Right lobe of liver (tissue), 6 donors: ENCODE measurements around the gene DYDC1. TPM values are rescaled to one million over a fixed set of nuclear protein-coding genes. Genes with fewer than 3 reads are reported as not detected.

Experiments used
- ATAC-seq, 4 donors: fragments of 200-7000 bp; cut with Tn5 transposase; one replicate each; pipeline ENCODE4 v1.9.1; 2020; ENCODE audit warnings: mild to moderate bottlenecking in 4 of 4, moderate library complexity in 4 of 4
- DNase-seq, 3 donors: peaks; one replicate each; pipeline ENCODE4 v3.0.0-alpha.2; 2020
- H3K27ac ChIP-seq, 3 donors: fragments of 200-600 bp; one replicate each; pipeline ENCODE4 v1.8.0; 2022
- H3K27me3 ChIP-seq, 2 donors: fragments of 200-600 bp; one replicate each; pipeline ENCODE4 v1.8.0; 2022
- H3K36me3 ChIP-seq, 4 donors: fragments of 200-600 bp; sonication (generic) in 1 of 4; one replicate each; pipeline versions ENCODE4 v1.5.1 to v1.8.0; 2017 to 2022; ENCODE audit warnings: control low read depth in 1 of 4
- H3K4me1 ChIP-seq, 4 donors: fragments of 200-600 bp; sonication (generic) in 1 of 4; one replicate each; pipeline versions ENCODE4 v1.5.1 to v1.8.0; 2017 to 2022; ENCODE audit warnings: control low read depth in 1 of 4
- H3K4me3 ChIP-seq, 3 donors: fragments of 200-600 bp; one replicate each; pipeline ENCODE4 v1.8.0; 2022
- H3K9me3 ChIP-seq, 4 donors: fragments of 200-600 bp; sonication (generic) in 1 of 4; one replicate each; pipeline versions ENCODE4 v1.5.1 to v1.8.0; 2017 to 2022; ENCODE audit warnings: control low read depth in 1 of 4
- CTCF ChIP-seq, 4 donors: fragments of 200-600 bp in 3 of 4; fragments of 450-650 bp in 1 of 4; IDR thresholded peaks; one replicate each; pipeline versions ENCODE4 v1.5.1 to v1.8.0; 2016 to 2022; ENCODE audit warnings: antibody characterized with exemption in 4 of 4, mild to moderate bottlenecking in 2 of 4
- POLR2A ChIP-seq: fragments of 450-650 bp; IDR thresholded peaks from one replicate; pipeline ENCODE4 v1.6.1; 2017; ENCODE audit warnings: antibody characterized with exemption, mild to moderate bottlenecking
- WGBS: methylation state at CpG from one replicate; pipeline ENCODE4 v1.1.6; 2018; ENCODE audit warnings: low coverage, low lambda C conversion rate; ENCODE audit not compliant: insufficient coverage; ENCODE audit errors: missing lambda C conversion rate; 5-methylcytosine and 5-hydroxymethylcytosine counted together
- intact Hi-C, 2 donors: fragments of 100-400 bp; cut with DNase I; formaldehyde crosslinking; loops; one replicate each; pipeline versions ENCODE4 v1.11.2 to v1.14.1; 2022
- total RNA-seq, 6 experiments: library from RNA; depleted of rRNA in 2 of 6; stranded (reverse); fragments of >200 nt in 2 of 6; fragmentation: NEBNext Ultra II Directional in 3 of 6; extraction: Animal tissue kit (Norgen Biotek cat#: 25700) in 3 of 6; gene quantifications; one replicate each; pipeline versions ENCODE4 v1.1.0 to v1.2.4, GENCODE V29; 2016 to 2023
- donor health status: DM: no; HTN: yes; CAD: no.
- donor health status: DM: no; HTN: no; CAD: no.
- donor health status: DM: no; HTN: no; CAD: no.
- donor health status: DM: no; HTN: yes; CAD: no.
- donor health status: DM: no; HTN: yes; CAD: no.

Gene DYDC1
- total RNA-seq, 6 experiments from 2014 or later = not detected

- no peak overlapping the region for H3K4me3 ChIP-seq
- no peak for DNase-seq
- H3K4me1 ChIP-seq = peaks cover 0 to 6% (median 0%) of the 10 kb centered on the region in 4 donors
- no peak overlapping the region for H3K27ac ChIP-seq
- no peaks in the 10 kb centered on the region for H3K9me3 ChIP-seq
- WGBS = 72% methylated on average over 9 of the region's 9 CpGs
- H3K36me3 ChIP-seq = no peaks in the 10 kb centered on the region
- intact Hi-C loops = no loop called here
- H3K27me3 ChIP-seq = no peaks in the 10 kb centered on the region
- no peak for ATAC-seq
- no peak for TF ChIP-seq CTCF (IDR thresholded peaks at IDR 0.05)
- TF ChIP-seq POLR2A = no peak
Observed at GRCh38 chr10:80390740-80391139, 34.2 kb upstream of the DYDC1 start.

GRCh38 chr10:80382989-80383388 lies 26.4 kb upstream of the DYDC1 start:
- Histone ChIP-seq H3K4me3 (no peak overlapping the region), H3K9me3 (no peaks in the 10 kb centered on the region), H3K4me1 (peaks cover 0 to 6% (median 0%) of the 10 kb centered on the region in 4 donors), H3K27me3 (no peaks in the 10 kb centered on the region), H3K27ac (peak overlapping the region in 1 of 3 donors; percentile 16), H3K36me3 (no peaks in the 10 kb centered on the region)
- intact Hi-C loops = loop anchor here (10.0 kb wide), 2 partner anchors 62 to 122 kb away; no protein-coding TSS in a partner anchor
- 0% methylated on average over 4 of the region's 4 CpGs for WGBS
- no peak for DNase-seq
- ATAC-seq = peak; percentile 66 to 73 (median 70)
- TF ChIP-seq POLR2A = no peak
- TF ChIP-seq CTCF (IDR thresholded peaks at IDR 0.05) = peak; percentile 72 to 84 (median 79)

- Histone ChIP-seq H3K36me3 (no peaks in the 10 kb centered on the region), H3K4me1 (peaks cover 0 to 6% (median 0%) of the 10 kb centered on the region in 4 donors), H3K9me3 (no peaks in the 10 kb centered on the region), H3K27ac (no peak overlapping the region), H3K4me3 (no peak overlapping the region), H3K27me3 (no peaks in the 10 kb centered on the region)
- DNase-seq = no peak
- TF ChIP-seq POLR2A = no peak
- TF ChIP-seq CTCF (IDR thresholded peaks at IDR 0.05) = no peak
- 83% methylated on average over 4 of the region's 4 CpGs for WGBS
- ATAC-seq = no peak
- intact Hi-C loops = loop anchor here (10.0 kb wide), 2 partner anchors 65 to 125 kb away; no protein-coding TSS in a partner anchor
Observed at GRCh38 chr10:80380185-80380584, 23.6 kb upstream of the DYDC1 start.

GRCh38 chr10:80379701-80380100 lies 23.1 kb upstream of the DYDC1 start:
- H3K4me1 ChIP-seq = peaks cover 0 to 6% (median 0%) of the 10 kb centered on the region in 4 donors
- intact Hi-C loops = loop anchor here (10.0 kb wide), 2 partner anchors 65 to 125 kb away; no protein-coding TSS in a partner anchor
- DNase-seq (no peak), ATAC-seq (no peak)
- TF ChIP-seq CTCF (IDR thresholded peaks at IDR 0.05) (no peak), POLR2A (no peak)
- no peaks in the 10 kb centered on the region for H3K9me3 ChIP-seq
- H3K4me3 ChIP-seq = no peak overlapping the region
- no peaks in the 10 kb centered on the region for H3K27me3 ChIP-seq
- WGBS = 34% methylated on average over 3 of the region's 3 CpGs
- H3K27ac ChIP-seq = no peak overlapping the region
- no peaks in the 10 kb centered on the region for H3K36me3 ChIP-seq
